MM.1S (cell line): ENCODE results near the gene LRRC3B.

Experiments used
- EZH2 ChIP-seq: fragments of 300-600 bp; sonication (generic); optimal IDR thresholded peaks from 2 replicates; pipeline ENCODE3; 2017; ENCODE audit warnings: low read depth, mild to moderate bottlenecking, antibody characterized with exemption, low read length, mixed read lengths
- EZH2phosphoT487 ChIP-seq: fragments of 300-600 bp; sonication (generic); IDR thresholded peaks from 2 replicates; pipeline ENCODE4 v1.6.1; 2018; ENCODE audit warnings: antibody characterized with exemption, low read length
- TF ChIP-seq, protein P1 (sequence below): fragments of 300-600 bp; sonication (generic); IDR thresholded peaks from 2 replicates; pipeline ENCODE4 v1.5.1; 2016; ENCODE audit warnings: antibody characterized with exemption, low read length, mixed read lengths

DNA sequence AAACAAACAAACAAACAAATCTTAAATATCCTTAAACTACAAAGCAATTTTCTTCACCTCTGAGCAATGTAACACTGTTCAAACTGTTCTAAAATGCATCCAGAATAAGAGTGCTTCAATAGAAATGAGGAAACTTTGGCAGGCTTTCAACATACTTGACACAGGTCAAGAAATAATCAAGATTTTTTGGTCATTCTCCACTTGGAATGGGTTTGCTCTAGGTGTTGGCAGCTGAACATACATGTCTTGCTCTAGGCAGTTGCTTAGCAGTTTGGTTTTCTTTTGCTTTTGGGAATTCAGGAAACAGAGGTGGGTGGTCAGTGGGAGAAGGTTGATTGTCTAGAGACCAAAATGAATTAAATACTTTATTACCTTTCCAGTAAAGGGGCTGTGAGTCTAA, 1.4 kb upstream of the LRRC3B start:
- no peak for TF ChIP-seq EZH2phosphoT487
- TF ChIP-seq, protein P1, sequence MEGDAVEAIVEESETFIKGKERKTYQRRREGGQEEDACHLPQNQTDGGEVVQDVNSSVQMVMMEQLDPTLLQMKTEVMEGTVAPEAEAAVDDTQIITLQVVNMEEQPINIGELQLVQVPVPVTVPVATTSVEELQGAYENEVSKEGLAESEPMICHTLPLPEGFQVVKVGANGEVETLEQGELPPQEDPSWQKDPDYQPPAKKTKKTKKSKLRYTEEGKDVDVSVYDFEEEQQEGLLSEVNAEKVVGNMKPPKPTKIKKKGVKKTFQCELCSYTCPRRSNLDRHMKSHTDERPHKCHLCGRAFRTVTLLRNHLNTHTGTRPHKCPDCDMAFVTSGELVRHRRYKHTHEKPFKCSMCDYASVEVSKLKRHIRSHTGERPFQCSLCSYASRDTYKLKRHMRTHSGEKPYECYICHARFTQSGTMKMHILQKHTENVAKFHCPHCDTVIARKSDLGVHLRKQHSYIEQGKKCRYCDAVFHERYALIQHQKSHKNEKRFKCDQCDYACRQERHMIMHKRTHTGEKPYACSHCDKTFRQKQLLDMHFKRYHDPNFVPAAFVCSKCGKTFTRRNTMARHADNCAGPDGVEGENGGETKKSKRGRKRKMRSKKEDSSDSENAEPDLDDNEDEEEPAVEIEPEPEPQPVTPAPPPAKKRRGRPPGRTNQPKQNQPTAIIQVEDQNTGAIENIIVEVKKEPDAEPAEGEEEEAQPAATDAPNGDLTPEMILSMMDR = no peak
- no peak for TF ChIP-seq EZH2
